ENCODE measurements around the gene PBX1.

The PBX1 gene

GRCh38 chr1:164583196-164583595, 24.2 kb downstream of the PBX1 start:
- H3K4me3 ChIP-seq (replicated peaks; ENCODE audit: low read depth, low read length) = no peak overlapping the region
- TF ChIP-seq, protein P1, sequence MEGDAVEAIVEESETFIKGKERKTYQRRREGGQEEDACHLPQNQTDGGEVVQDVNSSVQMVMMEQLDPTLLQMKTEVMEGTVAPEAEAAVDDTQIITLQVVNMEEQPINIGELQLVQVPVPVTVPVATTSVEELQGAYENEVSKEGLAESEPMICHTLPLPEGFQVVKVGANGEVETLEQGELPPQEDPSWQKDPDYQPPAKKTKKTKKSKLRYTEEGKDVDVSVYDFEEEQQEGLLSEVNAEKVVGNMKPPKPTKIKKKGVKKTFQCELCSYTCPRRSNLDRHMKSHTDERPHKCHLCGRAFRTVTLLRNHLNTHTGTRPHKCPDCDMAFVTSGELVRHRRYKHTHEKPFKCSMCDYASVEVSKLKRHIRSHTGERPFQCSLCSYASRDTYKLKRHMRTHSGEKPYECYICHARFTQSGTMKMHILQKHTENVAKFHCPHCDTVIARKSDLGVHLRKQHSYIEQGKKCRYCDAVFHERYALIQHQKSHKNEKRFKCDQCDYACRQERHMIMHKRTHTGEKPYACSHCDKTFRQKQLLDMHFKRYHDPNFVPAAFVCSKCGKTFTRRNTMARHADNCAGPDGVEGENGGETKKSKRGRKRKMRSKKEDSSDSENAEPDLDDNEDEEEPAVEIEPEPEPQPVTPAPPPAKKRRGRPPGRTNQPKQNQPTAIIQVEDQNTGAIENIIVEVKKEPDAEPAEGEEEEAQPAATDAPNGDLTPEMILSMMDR (IDR thresholded peaks at IDR 0.05; ENCODE audit: low read depth, low read length, missing control alignments) = no peak
- DNase-seq (ENCODE audit: extremely low read depth, low read depth) = no peak

DNA sequence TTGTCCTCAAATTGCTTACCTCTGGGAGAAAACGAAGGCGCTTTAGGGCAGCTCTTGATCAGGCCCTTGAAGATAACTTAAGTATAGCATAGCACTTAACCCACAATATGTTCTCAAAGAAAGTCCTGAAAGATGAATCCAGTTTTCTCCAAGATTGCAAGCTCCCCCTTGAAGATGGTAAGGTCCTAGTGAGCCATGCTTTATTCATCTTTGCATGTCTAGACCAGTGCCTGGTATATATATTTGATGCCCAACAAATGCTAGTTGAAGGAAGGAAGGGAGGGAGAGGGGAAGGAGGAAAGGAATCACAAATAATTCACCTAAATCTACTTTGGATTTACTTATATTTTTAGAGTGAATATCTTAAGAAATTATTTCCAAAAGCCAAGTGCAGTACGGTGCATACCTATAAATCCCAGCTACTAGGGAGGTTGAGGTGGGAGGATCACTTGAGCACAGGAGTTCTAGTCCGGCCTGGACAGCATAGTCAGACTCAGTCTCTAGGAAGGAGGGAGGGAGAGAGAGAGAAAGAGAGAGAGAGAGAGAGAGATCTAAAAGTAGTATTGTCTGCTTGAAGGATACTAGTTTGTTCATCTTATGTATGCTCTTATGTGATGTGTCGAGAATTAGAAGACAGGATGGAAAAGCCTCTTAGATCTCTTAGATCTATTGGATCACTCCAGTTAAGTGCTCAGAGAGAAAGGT, 25.0 kb downstream of the PBX1 start:
- no peak for DNase-seq (ENCODE audit: extremely low read depth, low read depth)
- TF ChIP-seq, protein P1 (IDR thresholded peaks at IDR 0.05; ENCODE audit: low read depth, low read length, missing control alignments) = no peak
- H3K4me3 ChIP-seq (replicated peaks; ENCODE audit: low read depth, low read length) = no peak overlapping the region

GRCh38 chr1:164586591-164586990, 27.6 kb downstream of the PBX1 start:
- TF ChIP-seq, protein P1 (IDR thresholded peaks at IDR 0.05; ENCODE audit: low read depth, low read length, missing control alignments) = no peak

DNA sequence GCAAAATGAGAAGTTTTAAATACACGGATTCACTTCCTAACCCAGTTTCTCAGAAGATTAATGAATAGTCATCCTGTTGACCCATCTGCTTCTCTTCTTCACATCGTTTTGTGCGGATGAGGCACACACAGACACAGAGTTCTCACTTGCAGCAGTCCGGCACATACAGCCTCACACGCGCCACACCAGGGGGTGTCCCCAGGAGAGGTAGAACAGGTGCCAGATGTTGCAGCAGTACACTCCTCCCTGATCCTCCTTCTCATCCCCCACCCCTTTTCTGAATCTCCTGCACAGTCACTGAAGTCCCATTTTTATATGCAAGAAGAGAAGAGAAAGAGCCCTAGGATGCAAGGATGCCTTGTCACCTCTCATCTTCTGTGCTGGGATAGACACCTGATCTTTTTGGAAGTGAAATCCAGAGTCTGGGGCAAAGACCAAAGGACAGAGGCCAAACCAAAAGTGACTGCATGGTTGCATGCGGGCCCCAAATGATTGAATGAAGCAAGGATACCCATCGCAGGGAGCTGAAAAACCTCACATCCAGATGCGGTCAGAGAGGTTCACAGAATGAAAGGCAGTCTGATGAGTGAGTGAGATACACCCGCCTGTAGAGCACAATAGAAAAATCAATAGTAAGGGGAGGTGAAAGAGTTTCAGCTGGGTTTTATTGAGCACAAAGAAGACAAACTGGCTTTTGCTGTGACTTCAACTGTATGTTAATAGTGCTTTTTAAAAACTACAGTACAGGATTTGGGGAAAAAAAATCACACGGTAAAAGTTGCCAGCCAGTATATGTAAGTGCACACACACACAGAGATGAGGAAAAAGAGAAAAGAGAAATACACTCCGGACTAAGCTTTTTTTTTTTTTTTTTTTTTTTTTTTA, 28.9 kb downstream of the PBX1 start:
- no peak overlapping the region; the same call in 1 of the 2 replicates for H3K4me3 ChIP-seq (replicated peaks; ENCODE audit: low read depth, low read length)
- DNase-seq (ENCODE audit: extremely low read depth, low read depth) = no peak
- TF ChIP-seq, protein P1 (IDR thresholded peaks at IDR 0.05; ENCODE audit: low read depth, low read length, missing control alignments) = no peak

More at GRCh38 chr1:164586591-164586990, 27.6 kb downstream of the PBX1 start:
- no peak overlapping the region for H3K4me3 ChIP-seq (replicated peaks; ENCODE audit: low read depth, low read length)
- no peak for DNase-seq (ENCODE audit: extremely low read depth, low read depth)

DNA sequence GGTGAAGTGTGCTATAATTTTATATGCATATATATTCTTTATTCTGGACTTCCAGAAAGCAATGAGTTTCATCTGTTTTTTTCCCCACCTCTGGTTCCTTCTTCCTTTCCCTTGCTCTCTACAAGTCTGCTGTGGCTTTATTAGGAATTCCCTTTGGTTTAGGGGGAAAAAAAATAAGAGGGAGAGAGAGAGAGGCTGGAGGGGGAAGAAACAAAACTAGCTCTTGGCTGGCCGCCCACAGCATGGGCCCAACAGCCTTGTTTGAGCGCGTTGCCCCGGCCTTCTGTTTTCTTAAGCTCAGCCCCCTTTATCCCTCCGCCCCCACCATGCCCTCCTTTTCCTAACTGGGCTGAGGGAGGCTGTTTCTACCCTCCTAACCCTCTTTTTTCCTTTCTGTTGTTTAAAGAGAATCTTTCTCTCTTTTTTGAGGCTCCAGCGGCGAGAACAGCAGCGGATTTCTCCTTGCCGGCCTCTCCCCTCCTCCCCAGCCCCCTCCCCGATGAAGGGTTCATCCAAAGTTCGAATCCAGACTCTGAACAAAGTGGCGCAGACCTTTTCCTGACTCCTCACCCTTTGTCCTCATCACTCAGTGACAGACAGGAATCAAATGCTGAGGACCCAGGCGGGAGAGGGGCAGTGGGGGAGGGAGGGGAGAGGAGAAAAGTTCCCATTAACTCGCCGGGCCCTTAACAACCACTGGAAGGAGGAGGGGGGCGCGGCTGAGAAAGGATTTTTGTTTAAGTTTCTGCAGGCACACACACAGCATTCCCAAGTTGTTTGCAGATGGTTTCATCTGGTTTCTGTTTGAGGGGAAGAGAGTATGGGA, 29.7 kb downstream of the PBX1 start:
- TF ChIP-seq, protein P1 (IDR thresholded peaks at IDR 0.05; ENCODE audit: low read depth, low read length, missing control alignments) = no peak
- H3K4me3 ChIP-seq (replicated peaks; ENCODE audit: low read depth, low read length) = peak overlapping the region; percentile 31
- DNase-seq (ENCODE audit: extremely low read depth, low read depth) = peak; percentile 57

GRCh38 chr1:164589408-164589807, 30.4 kb downstream of the PBX1 start:
- no peak for DNase-seq (ENCODE audit: extremely low read depth, low read depth)
- TF ChIP-seq, protein P1 (IDR thresholded peaks at IDR 0.05; ENCODE audit: low read depth, low read length, missing control alignments) = no peak
- H3K4me3 ChIP-seq (replicated peaks; ENCODE audit: low read depth, low read length) = no peak overlapping the region

All from HFF-Myc (cell line).